Stimulated activated CD4-positive, alpha-beta T cell treated with anti-CD3 and anti-CD28 coated beads, TNF-alpha, amount 100 ng/mL, for 48 hours (primary cell): ENCODE data around the gene S100A14.
A peak's percentile ranks its signal among the peaks of the same experiment; 100 is the strongest.
"Not testable (repeated sequence)": the region's sequence is repeated elsewhere in the genome, so short reads cannot be mapped to it uniquely, and the experiment has no call there.

Experiments
- DNase-seq, 3 donors: peaks; one replicate each; pipeline ENCODE4 v3.0.0-alpha.2; 2020; ENCODE audit warnings: low read depth in 3 of 3

Gene S100A14

DNA sequence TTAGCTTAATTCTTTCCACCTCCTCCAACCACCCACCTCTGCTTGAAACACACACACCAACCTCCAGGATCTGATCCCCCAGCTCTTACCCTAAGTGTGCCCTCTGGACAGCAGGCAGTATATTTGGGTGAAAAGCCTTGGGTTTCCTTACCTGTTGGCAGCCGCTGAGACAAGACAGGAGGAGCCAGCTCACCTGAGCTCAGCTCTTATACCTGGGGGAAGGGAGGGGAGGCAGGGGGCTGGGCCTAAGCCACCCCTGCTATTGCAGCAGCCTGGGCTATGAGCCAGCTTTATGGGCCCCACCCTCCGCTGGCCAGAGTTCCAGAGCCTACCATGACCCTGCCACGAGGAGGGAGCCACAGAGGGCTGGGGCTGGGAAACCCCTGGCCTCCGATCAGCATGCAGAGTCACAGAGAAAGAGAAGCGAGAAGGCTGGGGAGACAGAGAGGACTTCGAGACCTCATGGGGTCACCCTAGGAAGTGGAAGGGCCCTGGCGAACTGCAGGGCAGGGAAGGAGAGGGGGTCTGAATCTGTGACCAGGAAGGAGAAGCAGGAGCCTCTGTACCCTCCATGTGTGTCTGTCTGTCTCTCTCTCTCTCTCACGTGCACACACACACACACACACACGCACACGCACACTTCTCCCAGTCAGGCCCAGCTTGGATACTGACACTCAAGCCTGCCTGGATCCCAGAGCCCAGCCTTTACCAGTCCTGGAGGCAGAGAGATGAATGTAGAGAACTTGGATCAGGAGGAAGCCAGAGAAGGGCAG is at the start of gene S100A14:
S100A14 (minus strand) TSS at position 182 of the 773 bp plus-strand sequence. CDS start 467 bp downstream, outside the sequence.
- DNase-seq: no peak

DNA sequence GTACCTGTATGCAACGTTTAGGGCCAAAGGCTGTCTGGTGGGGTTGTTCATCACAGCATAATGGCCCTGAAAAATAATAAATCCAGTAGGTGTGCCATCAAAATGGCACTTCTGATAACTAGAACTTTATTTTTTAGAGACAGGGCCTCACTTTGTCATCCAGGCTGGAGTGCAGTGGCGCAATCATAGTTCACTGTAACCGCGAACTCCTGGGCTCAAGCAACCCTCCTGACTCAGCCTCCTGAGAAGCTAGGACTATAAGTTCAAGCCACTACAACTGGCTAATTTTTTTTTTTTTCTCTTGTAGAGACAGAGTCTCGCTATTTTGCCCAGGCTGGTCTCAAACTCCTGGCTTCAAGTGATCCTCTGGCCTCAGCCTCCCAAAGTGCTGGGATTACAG is 47.1 kb upstream of the S100A14 start:
- DNase-seq: no peak

DNA sequence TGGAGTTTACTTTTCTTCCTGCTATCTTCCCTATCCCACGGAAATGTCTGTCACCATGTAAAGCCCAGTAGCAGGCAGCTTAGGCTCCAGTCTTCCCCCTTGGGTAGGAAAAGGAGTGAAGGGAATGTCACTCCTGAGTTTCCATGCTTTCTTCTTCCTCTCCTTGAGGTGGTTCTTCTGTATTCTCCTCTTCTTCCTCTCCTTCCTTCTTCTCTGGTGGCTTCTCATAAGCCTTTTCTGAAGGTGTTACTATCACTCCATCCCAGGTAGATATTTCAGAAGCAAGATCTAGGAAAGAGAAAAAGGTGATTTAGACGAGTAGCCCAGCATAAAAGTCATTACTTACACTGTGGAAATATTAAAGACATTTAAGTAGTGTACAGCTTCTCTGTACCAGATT is 46.1 kb upstream of the S100A14 start:
- DNase-seq: no peak

DNA sequence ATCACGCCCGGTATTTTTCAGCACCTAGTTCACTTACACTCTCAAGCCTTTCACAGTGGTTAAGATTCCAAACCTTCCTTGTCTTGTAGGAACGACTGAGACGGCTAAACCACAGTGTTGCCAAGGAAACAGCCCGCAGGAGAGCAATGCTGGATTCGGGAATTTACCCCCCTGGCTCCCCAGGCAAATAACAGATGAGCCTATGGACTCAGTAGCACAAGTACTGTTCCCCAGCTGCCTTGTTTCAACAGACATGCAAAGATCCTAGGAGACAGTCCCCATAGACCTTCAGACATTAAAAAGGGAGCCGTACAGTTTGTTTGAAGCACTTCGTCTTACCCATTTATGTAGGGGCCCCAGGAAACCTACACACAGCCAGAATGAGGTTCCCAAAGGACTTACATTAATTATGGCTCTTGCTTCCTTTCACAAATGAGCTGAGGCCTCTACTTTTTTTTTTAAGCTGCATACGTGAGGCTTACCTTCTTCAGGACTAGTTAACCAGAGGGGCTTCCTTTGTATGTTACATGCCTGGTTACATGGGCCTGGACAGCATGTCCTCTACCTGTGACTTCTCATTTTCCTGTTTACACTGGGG is 45.1 kb upstream of the S100A14 start:
- DNase-seq: no peak

DNA sequence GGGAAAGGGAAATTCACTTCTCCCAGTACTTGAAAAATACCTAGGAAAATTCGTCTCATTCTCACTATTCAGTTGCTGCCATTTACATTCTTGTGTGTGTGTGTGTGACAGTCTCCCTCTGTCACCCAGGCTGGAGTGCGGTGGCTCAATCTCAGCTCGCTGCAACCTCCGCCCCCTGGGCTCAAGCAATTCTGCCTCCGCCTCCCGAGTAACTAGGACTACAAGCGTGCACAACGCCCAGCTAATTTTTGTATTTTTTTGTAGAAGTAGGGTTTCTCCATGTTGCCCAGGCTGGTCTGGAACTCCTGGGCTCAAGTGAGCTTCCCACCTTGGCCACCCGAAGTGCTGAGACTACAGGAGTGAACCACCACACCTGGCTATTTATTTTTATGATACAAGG is 43.5 kb upstream of the S100A14 start:
- no peak for DNase-seq

DNA sequence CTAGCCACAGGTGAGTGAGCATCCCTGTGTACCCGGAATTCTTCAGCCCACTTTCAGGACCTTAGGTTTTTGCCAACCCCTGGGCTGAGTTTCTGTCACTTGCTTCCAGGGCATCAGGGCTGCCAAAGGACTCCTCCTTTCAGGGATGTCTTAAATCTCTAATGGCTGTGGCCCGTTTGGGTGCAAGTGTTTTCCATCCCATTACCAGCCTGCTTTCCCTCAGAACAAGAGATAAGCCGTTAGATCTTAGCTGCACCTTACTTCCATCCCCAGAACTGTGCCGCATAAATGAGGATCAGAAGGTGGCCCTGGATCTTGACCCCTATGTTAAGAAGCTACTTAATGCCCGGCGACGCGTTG is 43.0 kb upstream of the S100A14 start:
- DNase-seq: no peak

DNA sequence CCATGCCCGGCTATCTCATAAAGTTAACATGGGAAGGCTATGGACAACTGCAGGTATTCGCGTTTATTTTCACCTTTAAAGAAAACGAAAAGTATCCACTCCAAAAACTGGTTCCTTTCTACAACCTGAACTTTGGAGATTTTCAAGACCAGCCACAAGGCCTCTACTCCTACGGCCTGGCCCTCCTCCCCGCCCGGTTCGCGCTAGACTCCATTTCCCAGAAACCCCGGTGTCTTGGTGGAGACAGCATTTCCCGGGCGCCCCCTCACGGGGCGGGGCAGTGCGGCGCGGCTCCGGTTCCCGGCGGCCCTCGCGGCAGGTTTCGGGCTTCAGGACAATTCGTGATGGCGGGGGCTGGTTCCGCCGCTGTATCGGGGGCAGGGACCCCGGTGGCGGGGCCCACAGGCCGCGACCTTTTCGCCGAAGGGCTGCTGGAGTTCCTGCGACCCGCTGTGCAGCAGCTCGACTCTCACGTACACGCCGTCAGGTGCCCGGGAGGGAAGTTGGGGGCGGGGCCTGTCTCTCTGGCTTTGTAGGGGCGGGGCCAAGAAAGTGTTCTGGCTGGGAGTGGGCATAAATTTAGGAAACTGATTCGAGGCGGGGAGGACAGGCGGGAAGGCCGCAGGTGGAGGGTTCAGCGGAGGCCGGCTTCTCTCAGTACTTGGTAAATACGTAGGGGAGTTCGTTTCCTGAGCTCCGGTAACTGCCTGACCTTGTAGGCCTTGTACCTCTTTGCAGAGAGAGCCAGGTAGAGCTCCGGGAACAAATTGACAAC is 42.5 kb upstream of the S100A14 start, which contains the start of gene SNAPIN:
SNAPIN (plus strand) TSS at position 304 of the 775 bp plus-strand sequence; CDS start at position 345, 41 bp downstream.
- peak; percentile 83 to 90 (median 87) for DNase-seq

DNA sequence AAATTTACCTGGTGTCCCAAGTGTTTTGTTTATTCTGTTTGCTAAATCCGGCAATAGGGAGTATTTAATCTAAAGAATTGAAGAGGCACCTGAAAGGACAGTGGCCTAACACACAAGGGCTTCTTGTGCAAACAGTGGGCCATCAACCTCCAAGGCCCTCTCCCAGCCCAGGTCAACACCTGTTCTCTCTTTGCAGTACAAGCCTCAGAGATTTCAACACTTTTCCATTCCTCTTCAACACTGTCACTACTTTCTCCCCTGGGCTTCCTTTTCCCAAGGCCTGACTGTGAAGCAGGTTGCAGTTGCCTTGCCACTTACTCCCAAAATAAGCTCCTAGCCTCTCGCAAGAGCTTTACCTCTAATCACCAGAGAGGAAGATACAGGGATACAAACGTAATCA is 39.2 kb upstream of the S100A14 start:
- DNase-seq: no peak

DNA sequence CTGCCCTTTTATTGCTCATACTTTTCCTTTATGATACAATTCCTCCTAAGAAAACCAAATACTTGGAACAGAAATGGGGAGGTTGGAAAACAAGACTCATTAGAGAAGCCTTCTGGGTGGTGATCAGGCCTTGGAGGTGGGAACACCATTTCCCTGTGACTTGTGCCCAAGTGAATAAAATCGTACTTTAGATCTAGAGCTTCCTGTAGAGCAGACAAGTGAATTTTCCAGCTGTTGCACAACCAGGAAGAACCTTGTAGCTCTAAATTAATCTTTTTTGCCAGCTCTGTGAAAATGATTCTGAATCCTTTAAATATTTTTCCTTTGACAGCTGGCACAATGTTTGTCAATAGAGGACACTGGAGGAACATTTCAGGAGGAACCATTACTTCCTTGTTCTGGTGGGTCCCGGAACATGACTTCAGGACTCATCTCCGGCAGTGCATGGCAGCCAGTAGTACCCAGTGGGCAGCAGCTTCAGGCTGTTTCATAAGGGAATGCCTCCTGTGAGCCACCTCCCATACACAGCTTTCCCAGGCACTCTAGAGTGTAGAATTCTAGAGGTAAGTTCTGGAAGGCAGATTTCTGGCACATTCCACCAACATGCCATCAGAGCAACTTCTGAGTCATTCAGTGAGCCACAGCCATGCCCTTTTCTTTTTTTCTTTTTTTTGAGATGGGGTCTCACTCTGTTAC is 36.8 kb upstream of the S100A14 start:
- no peak for DNase-seq

DNA sequence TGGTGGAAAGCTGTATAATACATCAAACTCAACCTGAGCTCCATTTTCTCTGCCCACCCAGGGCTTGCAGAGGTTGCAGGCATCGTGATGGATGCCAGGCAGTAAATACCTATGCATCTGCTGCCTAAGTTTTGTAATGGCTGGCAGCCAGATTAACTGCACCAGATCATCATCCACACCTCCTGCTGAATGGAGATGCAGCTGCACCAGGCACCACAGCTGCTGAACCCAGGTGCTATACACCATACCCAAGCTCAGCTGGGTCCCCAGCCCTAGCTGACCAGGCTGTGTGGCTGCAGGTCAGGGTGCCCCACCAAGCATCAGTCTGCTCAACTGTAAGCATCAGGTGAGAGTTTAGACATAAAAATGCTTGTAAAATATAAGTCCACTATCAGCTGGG is 35.6 kb upstream of the S100A14 start:
- no peak for DNase-seq

DNA sequence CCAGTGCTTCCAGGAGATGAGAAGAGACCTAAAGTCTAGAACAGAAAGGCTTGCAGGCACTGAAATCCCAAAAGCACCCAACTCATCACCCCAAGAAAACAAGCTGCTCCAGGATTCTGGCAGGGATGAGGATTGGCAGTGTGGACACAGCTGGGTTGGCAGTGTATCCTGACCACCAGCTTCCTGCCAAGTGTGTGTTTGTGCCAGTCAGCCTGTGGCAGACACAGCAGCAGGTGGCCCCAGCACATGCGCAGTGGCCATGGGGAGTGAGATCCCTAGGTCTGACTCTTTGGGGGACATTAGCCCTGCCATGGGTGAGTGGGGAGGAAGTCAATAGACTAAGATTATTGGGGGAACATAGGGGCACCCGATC is 33.7 kb upstream of the S100A14 start:
- DNase-seq: no peak

DNA sequence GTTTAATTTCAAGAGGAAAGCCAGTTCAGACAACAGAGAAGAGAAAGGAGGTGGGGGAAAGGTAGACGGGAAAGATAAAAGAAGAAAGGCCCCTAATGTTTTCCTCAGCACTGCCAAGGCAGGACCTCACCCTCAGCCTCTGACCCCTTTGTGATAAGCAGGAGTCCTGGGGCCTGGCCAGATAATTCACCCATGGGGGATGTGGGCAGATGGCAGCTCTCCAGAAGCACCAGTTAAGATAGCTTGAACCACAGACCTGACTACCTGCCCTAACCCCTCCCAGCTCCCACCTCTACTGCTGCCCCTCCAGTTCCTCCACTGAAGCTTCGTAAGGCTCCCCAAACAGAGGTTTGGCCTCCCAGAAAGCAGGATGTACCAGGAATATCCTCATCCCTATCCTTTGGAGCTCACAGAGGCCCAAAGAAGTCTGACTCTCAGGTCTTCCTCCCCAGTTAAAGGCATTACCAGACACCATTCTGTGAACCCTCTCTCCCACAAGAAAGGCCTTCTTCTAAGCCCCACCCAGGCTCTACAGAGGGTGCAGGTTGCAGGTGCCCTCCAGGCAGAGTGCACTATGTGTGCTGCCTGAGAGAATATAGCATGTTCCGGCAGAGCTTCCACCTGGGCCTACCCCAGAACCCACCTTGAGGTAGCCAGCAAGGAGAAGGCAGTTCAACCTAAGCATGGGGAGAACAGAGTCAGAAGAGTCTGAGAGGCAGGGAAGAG is 33.2 kb upstream of the S100A14 start:
- DNase-seq: no peak

DNA sequence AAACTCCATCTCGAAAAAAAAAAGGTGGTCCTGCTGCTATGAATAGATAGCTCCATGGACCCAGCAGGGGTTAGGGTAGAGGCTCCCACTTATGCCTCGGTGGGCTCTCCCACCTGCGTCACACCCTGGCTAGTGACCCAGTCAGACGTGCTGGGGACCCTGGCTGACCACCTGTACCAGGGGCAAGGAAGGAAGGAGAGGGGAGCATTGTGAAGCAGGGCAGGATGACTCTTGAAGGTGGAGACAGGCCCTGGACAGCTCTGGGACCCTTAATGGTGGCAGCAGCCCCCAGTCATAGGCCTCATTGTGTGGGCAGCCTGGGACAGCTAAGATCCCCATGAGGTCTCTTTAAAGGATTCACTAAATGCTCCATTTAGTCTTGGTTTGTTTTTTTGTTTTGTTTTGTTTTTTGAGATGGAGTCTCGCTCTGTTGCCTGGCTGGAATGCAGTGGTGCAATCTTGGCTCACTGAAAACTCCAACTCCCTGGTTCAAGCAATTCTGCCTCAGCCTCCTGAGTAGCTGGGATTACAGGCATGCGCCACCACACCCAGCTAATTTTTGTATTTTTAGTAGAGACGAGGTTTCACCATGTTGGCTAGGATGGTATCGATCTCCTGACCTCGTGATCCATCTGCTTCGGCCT is 32.0 kb upstream of the S100A14 start:
- DNase-seq: no peak

DNA sequence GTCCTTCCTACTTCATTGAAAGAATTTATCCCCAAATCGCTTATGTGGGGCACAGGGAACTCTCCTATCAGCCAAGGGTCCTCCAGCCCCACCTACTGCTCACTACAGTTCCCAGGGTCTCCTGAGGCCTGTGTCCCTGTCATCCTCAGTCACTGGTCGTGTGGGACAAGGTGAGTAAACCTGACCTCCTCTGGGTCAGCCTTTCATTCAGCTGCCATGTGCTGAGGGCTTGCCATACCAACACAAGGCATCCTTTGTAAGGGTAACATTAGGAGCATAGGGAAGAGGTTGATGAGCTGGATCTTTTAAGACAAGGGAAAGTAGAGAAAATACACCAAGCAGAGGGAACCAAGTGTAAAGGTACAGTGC is 31.2 kb upstream of the S100A14 start:
- no peak for DNase-seq

DNA sequence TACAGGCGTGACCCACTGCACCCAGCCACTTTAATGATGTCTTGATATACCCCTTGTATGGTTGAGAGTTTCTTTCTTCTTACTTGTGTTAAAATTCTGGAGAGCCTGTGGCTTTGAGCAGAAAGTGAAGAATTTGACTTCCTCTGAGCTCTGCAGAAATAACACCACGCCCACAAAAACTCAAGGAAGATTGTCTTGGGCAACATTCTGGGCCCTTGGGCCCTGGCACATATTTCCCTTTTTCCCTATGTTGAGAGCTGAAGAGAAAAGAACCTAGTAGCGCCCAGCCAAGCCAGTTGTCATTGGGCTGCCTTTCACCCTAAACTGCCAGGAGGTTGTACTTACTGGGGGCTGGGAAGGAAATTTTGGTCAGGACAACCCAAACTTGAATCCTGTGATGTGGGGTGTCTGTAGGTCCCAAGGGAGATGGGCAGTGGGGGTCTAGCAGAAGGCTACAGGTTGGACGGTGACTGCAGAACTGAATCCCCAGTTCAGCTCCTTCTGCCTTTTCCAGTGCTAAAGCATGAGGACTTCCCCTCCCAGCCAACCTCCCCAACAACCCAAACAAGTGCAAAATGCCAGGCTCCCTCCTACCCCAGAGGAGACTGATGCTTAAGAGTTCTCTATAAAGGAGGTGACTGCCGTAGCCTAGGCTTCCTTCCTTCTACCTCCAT is 30.7 kb upstream of the S100A14 start:
- no peak for DNase-seq

DNA sequence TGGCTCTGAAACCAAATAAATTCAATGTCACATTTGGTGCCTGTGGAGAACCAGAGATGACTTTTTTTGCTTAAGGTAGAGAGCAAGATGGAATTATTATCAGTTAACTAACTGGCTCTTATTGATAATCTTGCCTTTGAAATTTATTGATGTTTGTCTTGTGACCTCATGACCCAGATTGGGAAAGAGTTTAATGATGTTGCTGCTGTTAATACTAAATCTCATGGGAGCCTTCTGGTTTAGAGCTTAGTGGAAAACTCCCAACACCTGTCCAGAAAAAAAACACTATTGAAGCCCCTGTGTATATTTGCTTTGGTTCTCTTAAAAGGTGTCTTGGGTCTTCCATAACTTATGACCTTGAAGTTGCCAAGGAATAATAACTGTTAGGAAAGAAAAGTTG is 27.7 kb upstream of the S100A14 start:
- DNase-seq: no peak

DNA sequence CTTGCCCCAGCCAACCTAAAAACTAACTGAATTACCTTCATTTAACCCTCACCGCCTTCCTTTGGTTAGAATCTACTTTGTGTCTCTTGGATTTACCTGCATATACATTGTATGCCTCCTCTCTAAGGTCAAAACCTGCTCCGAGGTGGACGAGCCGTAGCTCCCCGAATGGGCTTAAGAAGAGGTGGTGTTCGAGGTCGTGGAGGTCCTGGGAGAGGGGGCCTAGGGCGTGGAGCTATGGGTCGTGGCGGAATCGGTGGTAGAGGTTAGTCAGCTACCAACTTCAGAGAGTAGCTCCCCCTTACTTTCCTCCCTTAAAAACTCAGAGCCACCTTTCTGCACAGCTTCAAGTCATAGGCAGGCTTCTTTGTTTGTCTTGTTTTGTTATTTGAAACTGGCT is 27.0 kb upstream of the S100A14 start:
- DNase-seq: no peak

DNA sequence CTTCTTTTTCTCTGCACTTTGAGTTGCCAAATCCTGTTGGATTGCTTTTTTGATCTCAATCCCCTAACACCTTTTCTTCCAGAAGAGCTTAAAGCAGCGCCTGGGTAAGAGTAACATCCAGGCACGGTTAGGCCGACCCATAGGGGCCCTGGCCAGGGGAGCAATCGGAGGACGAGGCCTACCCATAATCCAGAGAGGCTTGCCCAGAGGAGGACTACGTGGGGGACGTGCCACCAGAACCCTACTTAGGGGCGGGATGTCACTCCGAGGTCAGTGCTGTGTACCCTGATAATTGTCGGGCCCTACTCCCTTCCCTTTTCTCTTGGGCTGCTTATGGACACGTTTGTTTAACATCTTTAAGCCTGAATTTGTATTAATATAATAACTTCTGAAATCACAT is 26.0 kb upstream of the S100A14 start:
- no peak for DNase-seq

DNA sequence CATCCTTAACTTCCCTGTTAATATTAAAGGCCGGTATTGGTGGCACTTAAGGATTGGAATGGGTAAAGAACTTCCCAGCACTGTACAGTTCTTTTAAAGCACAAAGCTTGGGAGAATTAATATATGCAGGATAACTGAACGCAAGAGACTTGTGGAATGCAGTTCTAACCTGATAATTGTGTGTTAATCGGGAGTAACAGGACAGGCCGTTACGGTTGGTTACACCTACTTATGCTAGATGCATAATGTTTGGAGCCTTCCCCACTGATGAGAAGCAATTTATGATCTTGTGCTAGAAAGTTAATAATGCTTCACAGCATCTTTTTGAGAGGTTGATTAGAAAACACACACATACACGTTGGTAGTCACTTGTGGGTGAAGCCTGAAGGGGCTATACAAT is 24.7 kb upstream of the S100A14 start:
- DNase-seq: no peak

DNA sequence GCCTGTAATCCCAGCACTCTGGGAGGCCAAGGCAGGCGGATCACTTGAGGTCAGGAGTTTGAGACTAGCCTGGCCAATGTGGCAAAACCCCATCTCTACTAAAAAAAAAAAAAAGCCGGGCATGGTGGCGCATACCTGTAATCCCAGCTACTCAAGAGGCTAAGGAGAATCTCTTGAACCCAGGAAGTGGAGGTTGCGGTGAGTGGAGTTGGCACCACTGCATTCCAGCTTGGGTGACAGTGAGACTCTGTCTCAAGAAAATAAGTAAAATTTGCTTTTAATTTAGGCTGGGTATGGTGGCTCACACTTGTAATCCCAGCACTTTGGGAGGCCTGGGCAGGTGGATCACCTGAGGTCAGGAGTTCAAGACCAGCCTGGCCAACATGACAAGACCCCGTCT is 24.1 kb upstream of the S100A14 start:
- not testable (repeated sequence) for DNase-seq

DNA sequence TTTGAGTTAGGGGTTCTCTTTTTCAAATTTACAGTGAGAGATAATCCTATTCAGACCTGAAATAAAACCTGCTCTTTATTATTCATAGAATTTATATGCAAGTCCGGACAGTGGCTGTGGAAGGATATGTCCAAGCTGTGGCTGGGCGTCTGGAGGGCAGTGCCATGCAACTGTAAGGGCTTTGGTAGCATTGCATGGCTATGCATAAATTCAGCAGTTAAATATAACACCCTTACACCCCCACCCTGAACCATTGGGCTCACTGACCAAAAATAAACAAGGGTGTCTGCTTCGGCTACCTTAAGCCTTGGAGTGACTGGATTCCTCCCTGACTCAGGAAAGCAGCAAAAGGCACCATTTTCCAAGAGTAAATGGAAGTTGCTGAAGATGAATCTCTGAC is 23.2 kb upstream of the S100A14 start:
- DNase-seq: no peak
